BLaER1 (cell line): ENCODE results near the gene RAP1GAP.
A peak's percentile ranks its signal among the peaks of the same experiment; 100 is the strongest.

Experiments used
- H3K27ac ChIP-seq: shearing (Covaris generic); formaldehyde crosslinking; 2 replicates; pipeline ENCODE4 v1.8.1; 2022
- H3K27me3 ChIP-seq: shearing (Covaris generic); formaldehyde crosslinking; 2 replicates; pipeline ENCODE4 v1.8.1; 2022
- H3K36me3 ChIP-seq: shearing (Covaris generic); formaldehyde crosslinking; 2 replicates; pipeline ENCODE4 v1.8.1; 2022
- H3K4me1 ChIP-seq: shearing (Covaris generic); formaldehyde crosslinking; 2 replicates; pipeline ENCODE4 v1.8.1; 2022
- H3K4me2 ChIP-seq: shearing (Covaris generic); formaldehyde crosslinking; 2 replicates; pipeline ENCODE4 v1.8.1; 2022
- H3K4me3 ChIP-seq: shearing (Covaris generic); formaldehyde crosslinking; 2 replicates; pipeline ENCODE4 v1.8.1; 2022
- H3K9ac ChIP-seq: shearing (Covaris generic); formaldehyde crosslinking; 2 replicates; pipeline ENCODE4 v1.8.1; 2022
- H3K9me3 ChIP-seq: shearing (Covaris generic); formaldehyde crosslinking; 2 replicates; pipeline ENCODE4 v1.8.1; 2022
- H4K20me1 ChIP-seq: shearing (Covaris generic); formaldehyde crosslinking; 2 replicates; pipeline ENCODE4 v1.8.1; 2022
- Cebpa-rat ChIP-seq: shearing (Covaris generic); IDR thresholded peaks from 2 replicates; pipeline ENCODE4 v1.8.1; 2022

RAP1GAP gene

GRCh38 chr1:21668951-21669257 is 253 bp downstream of the RAP1GAP start:
- peaks cover 19% of the 10 kb centered on the region; the same call in 1 of the 2 replicates for H3K27me3 ChIP-seq
- H3K4me1 ChIP-seq, result peaks cover 80% of the 10 kb centered on the region
- peak overlapping the region; percentile 69 for H3K9ac ChIP-seq
- H3K4me3 ChIP-seq, result peak overlapping the region; percentile 71
- H3K27ac ChIP-seq, result peak overlapping the region; percentile 68; the same call in 1 of the 2 replicates
- no peaks in the 10 kb centered on the region for H4K20me1 ChIP-seq
- H3K9me3 ChIP-seq, result no peaks in the 10 kb centered on the region
- peak overlapping the region; percentile 99 for H3K4me2 ChIP-seq
- H3K36me3 ChIP-seq, result no peaks in the 10 kb centered on the region
- no peak for TF ChIP-seq Cebpa-rat

- peaks cover 80% of the 10 kb centered on the region for H3K4me1 ChIP-seq
- H3K9ac ChIP-seq, result peak overlapping the region; percentile 69
- no peaks in the 10 kb centered on the region for H4K20me1 ChIP-seq
- H3K9me3 ChIP-seq, result no peaks in the 10 kb centered on the region
- H3K36me3 ChIP-seq, result no peaks in the 10 kb centered on the region
- H3K4me2 ChIP-seq, result peak overlapping the region; percentile 99
- H3K27ac ChIP-seq, result no peak overlapping the region
- no peak for TF ChIP-seq Cebpa-rat
- peaks cover 19% of the 10 kb centered on the region; the same call in 1 of the 2 replicates for H3K27me3 ChIP-seq
- H3K4me3 ChIP-seq, result peak overlapping the region; percentile 71
Measured at GRCh38 chr1:21668232-21668950, 766 bp downstream of the RAP1GAP start.

- no peak overlapping the region for H3K4me3 ChIP-seq
- peaks cover 72% of the 10 kb centered on the region for H3K4me1 ChIP-seq
- H3K36me3 ChIP-seq, result no peaks in the 10 kb centered on the region
- no peaks in the 10 kb centered on the region for H3K9me3 ChIP-seq
- no peak overlapping the region for H3K27ac ChIP-seq
- TF ChIP-seq Cebpa-rat, result no peak
- H3K9ac ChIP-seq, result no peak overlapping the region
- H3K4me2 ChIP-seq, result peak overlapping the region; percentile 99
- no peaks in the 10 kb centered on the region for H4K20me1 ChIP-seq
- peaks cover 19% of the 10 kb centered on the region; the same call in 1 of the 2 replicates for H3K27me3 ChIP-seq
Measured at GRCh38 chr1:21667348-21668231, 1.6 kb downstream of the RAP1GAP start.

DNA sequence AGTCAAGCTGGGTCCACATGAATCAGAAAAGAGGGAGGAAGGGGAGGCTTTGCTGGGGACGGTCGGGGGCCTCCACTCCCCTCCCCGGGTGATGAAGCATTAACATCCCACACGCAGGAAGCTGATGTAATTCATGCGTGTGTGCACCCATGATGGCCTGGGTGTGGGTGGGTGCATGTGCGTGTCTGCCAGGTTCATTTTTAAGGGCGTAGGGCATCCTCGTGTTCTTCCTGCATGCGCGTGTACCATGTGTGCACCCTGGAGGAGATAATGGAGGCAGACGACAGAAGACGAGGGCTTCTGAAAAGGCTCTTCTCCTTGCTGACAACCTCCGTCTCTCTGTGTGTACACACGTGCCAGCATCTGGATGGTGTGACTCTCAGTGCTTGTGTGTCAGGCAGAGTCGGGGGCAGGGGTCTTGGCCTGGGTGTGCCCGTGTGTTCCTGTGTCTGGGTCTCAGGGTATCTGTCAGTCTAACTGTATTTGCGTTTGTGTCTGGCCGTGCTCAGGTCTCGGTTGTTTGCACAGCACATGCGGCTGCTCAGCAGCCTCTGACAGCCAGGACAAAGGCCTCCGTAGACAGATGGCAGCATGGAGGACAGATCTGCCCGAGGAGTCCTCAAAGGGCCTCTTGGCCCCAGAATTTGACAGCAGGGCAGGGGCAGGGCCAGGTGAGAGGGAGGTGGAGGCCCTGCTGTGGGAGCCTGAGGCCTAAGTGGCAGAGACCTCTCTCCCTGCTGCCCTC is 2.4 kb downstream of the RAP1GAP start:
- H3K36me3 ChIP-seq, result no peaks in the 10 kb centered on the region
- H3K4me3 ChIP-seq, result no peak overlapping the region
- no peaks in the 10 kb centered on the region for H3K9me3 ChIP-seq
- H3K27ac ChIP-seq, result peak overlapping the region; percentile 52; the same call in 1 of the 2 replicates
- H4K20me1 ChIP-seq, result peaks cover 7% of the 10 kb centered on the region
- H3K27me3 ChIP-seq, result peaks cover 19% of the 10 kb centered on the region; the same call in 1 of the 2 replicates
- peaks cover 66% of the 10 kb centered on the region for H3K4me1 ChIP-seq
- H3K4me2 ChIP-seq, result peak overlapping the region; percentile 73
- H3K9ac ChIP-seq, result peak overlapping the region; percentile 45; the same call in 1 of the 2 replicates
- TF ChIP-seq Cebpa-rat, result no peak

DNA sequence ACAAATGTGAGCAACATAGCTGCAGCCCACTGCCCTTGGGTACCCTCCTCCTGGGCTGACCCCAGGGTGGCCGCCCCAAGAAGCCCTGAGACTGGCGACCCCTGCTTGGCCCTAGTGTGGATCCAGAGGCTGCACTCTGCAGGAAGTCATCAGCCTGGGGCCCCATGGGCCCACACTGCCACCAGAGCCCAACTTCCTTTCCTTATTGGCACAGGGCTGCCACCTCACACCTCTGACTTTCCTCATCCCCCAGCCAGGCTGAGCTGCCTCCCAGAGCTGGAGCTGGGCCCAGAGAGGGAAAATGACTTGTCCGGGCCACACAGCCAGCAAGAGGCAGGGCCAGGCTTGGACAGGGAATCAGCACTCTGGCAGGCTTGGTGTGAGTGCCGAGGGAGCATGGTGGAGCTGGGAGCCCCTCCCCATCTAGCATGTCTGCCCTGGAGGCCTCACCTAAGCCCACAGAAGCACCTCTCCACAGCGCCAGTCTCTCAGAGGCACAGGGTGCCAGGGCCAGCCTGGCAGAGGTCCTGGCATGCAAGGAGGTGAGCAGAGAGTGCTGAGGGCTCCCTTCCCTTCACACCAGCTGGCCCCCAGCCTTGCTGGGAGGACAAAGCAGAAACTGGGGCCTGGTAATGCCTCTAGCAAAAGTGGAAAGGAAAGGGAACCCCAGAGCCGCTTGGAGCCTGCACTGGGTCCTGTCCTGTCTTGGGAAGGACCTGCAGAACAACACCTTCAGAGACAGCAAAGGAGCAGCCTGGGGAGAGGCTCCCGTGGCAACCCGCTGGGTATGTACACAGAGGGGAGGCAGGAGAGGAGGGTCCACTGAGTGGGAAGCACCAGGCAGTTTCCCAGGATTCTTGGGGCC is 3.2 kb downstream of the RAP1GAP start:
- peak overlapping the region; percentile 73 for H3K4me2 ChIP-seq
- no peaks in the 10 kb centered on the region for H3K9me3 ChIP-seq
- H4K20me1 ChIP-seq, result peaks cover 13% of the 10 kb centered on the region
- H3K4me1 ChIP-seq, result peaks cover 66% of the 10 kb centered on the region
- H3K27me3 ChIP-seq, result peaks cover 19% of the 10 kb centered on the region; the same call in 1 of the 2 replicates
- TF ChIP-seq Cebpa-rat, result no peak
- H3K36me3 ChIP-seq, result no peaks in the 10 kb centered on the region
- H3K9ac ChIP-seq, result peak overlapping the region; percentile 45; the same call in 1 of the 2 replicates
- H3K4me3 ChIP-seq, result no peak overlapping the region
- H3K27ac ChIP-seq, result peak overlapping the region; percentile 52

GRCh38 chr1:21664806-21665588 is 4.2 kb downstream of the RAP1GAP start:
- Histone ChIP-seq H3K4me3 (no peak overlapping the region), H3K4me1 (peaks cover 63% of the 10 kb centered on the region), H3K27ac (0 out of 2 replicates have a peak overlapping the region, but pooled peaks have one; percentile 52), H3K4me2 (peak overlapping the region; percentile 74), H3K9ac (no peak overlapping the region; the same call in 1 of the 2 replicates), H3K9me3 (no peaks in the 10 kb centered on the region), H4K20me1 (peaks cover 14% of the 10 kb centered on the region), H3K36me3 (no peaks in the 10 kb centered on the region), H3K27me3 (peaks cover 19% of the 10 kb centered on the region; the same call in 1 of the 2 replicates)
- TF ChIP-seq Cebpa-rat, result no peak

- Histone ChIP-seq H3K4me2 (peak overlapping the region; percentile 74), H3K27ac (0 out of 2 replicates have a peak overlapping the region, but pooled peaks have one; percentile 6), H3K4me3 (no peak overlapping the region), H3K9ac (no peak overlapping the region), H3K4me1 (peaks cover 63% of the 10 kb centered on the region), H3K9me3 (no peaks in the 10 kb centered on the region), H3K27me3 (peaks cover 16% of the 10 kb centered on the region; the same call in 1 of the 2 replicates), H4K20me1 (peaks cover 22% of the 10 kb centered on the region), H3K36me3 (no peaks in the 10 kb centered on the region)
- TF ChIP-seq Cebpa-rat, result no peak
Measured at GRCh38 chr1:21663951-21664805, 5.0 kb downstream of the RAP1GAP start.
